GM18520 (cell line): Measurements from ENCODE around the gene EPX.

Experiments used
- ATAC-seq: cut with Tn5 transposase; IDR thresholded peaks from one replicate; pipeline ENCODE4 v1.9.1; 2021; ENCODE audit not compliant: unreplicated experiment

The EPX gene

DNA sequence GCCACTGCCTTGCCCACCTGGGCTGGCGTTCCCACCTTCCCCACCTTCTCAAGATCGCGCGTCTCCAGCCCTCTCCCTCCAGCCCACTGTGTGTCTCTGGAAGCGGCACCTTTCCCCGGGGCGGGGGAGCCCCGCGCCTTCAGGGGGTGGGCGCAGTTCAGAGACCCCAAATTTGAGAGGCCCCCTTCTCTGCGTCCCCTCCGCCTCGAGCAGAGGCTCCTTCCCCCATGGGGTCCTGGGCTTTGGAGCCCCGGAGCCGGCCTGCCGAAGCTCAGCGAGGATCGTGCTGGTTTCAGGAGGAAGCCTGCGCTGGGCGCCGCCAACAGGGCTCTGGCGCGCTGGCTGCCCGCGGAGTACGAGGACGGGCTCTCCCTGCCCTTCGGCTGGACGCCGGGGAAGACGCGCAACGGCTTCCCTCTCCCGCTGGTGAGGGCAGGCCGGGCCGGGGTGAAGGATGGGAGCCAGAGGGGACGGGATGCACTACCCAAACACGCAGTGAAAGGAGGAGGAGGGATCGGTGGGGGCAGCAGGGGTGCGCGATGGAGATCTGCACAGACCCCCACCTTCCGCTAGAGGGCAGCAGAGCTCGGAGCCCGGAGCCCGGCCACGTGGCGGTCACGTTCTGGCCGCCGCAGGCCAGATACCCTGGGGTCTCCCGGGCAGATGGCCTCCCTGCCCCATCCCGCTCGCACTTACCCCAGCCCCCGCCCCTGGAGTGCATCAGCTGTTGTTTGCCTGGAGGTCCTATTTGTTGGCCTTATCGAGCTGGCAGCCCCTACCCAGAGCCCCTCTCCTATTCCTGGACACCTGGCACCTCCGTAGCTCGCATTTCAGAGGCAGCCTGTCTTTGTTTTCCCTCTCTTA, 57.0 kb downstream of the EPX start:
- no peak for ATAC-seq

DNA sequence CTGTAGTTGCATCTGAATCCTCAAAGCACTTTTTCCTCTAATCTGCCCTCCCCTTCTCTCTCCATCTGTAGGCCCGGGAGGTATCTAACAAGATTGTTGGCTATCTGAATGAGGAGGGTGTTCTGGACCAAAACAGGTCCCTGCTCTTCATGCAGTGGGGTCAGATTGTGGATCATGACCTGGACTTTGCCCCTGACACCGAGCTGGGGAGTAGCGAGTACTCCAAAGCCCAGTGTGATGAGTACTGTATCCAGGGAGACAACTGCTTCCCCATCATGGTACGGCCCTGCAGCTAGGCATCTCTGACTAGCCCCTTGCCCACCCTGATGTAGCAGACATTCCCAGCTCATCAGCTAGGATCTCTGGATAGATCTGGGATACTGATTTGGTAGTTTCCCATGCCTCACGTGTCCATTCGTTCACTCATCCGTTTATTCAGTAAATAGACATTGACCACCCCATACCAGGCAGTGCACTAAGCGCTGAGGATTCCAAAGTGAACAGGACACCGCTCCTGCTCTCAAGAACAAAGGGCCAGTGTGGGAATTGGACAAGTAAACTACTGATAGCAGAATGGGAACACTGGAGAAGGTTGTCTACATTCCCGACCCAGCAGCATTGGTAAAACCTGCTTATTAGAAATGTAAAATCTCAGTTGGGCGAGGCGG, 58.0 kb downstream of the EPX start:
- no peak for ATAC-seq

DNA sequence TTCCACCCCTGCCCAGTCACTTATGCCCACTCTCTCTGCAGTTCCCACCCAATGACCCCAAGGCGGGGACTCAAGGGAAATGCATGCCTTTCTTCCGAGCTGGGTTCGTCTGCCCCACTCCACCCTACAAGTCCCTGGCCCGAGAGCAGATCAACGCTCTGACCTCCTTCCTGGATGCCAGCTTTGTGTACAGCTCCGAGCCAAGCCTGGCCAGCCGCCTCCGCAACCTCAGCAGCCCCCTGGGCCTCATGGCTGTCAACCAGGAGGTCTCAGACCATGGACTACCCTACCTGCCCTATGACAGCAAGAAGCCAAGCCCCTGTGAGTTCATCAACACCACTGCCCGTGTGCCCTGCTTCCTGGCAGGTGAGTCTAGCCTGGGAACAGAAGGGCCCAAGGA, 59.6 kb downstream of the EPX start:
- no peak for ATAC-seq

DNA sequence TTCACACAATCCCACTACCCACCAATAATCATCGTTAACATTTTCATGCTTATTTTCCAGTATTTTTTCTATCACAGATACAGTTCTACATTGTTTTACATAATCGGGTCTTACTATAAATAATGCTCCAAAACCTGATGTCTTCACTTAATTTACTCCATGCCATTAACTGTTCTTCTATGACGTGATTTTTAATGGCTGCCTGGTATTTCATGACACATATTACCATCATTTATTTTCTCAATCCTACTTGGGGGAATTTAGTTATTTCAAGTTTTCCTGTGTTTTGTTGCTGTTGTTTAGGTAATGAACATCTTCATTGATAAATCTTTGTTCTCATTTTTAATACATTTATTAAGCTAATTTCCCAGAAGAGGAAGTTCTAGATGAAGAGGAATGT, 60.6 kb downstream of the EPX start:
- ATAC-seq, result no peak
